Neural progenitor cell (in vitro differentiated cells): ENCODE data around the gene MVK. TPM values are rescaled to one million over a fixed set of nuclear protein-coding genes. Genes with fewer than 3 reads are reported as not detected.
A peak's percentile ranks its signal among the peaks of the same experiment; 100 is the strongest.

Source experiments
- DNase-seq: peaks from one replicate; pipeline ENCODE4 v3.0.0-alpha.2; 2016; ENCODE audit warnings: low spot score
- H2AFZ ChIP-seq: fragments of 200-600 bp; sonication (generic); replicated peaks from 2 replicates; pipeline ENCODE4 v1.6.1; 2016; ENCODE audit warnings: antibody characterized with exemption
- H3F3A ChIP-seq: fragments of 200-600 bp; sonication (generic); 2 replicates; pipeline ENCODE4 v1.6.1; 2016; ENCODE audit warnings: antibody characterized with exemption, low read depth
- H3K27ac ChIP-seq: fragments of 200-600 bp; sonication (generic); 2 replicates; pipeline ENCODE4 v1.5.1; 2016; ENCODE audit warnings: mild to moderate bottlenecking
- H3K27me3 ChIP-seq: fragments of 200-600 bp; sonication (generic); 2 replicates; pipeline ENCODE4 v1.6.1; 2016; ENCODE audit warnings: mild to moderate bottlenecking, moderate library complexity
- H3K36me3 ChIP-seq: fragments of 200-600 bp; sonication (generic); 2 replicates; pipeline ENCODE4 v1.5.1; 2016
- H3K4me1 ChIP-seq: fragments of 200-600 bp; sonication (generic); 2 replicates; pipeline ENCODE4 v1.6.1; 2016; ENCODE audit warnings: mixed run types
- H3K4me2 ChIP-seq: fragments of 200-600 bp; sonication (generic); 2 replicates; pipeline ENCODE4 v1.6.1; 2016
- H3K4me3 ChIP-seq: fragments of 200-600 bp; sonication (generic); 2 replicates; pipeline ENCODE4 v1.5.1; 2016
- H3K79me2 ChIP-seq: fragments of 200-600 bp; sonication (generic); 2 replicates; pipeline ENCODE4 v1.6.1; 2016; ENCODE audit warnings: low read depth
- H3K9ac ChIP-seq: fragments of 200-600 bp; sonication (generic); 2 replicates; pipeline ENCODE4 v1.6.1; 2016
- H3K9me3 ChIP-seq: fragments of 200-600 bp; sonication (generic); 2 replicates; pipeline ENCODE4 v1.5.1; 2016; ENCODE audit warnings: low read depth
- H4K20me1 ChIP-seq: fragments of 200-600 bp; sonication (generic); 2 replicates; pipeline ENCODE4 v1.6.1; 2016; ENCODE audit warnings: low read depth
- H3K27ac Mint-ChIP-seq: 3 replicates; pipeline ENCODE4 v1.8.0; 2021; ENCODE audit warnings: mixed read lengths
- H3K27me3 Mint-ChIP-seq: 2 replicates; pipeline ENCODE4 v1.8.0; 2022; ENCODE audit warnings: low read depth, mild to moderate bottlenecking, inconsistent platforms, moderate library complexity, mixed read lengths; ENCODE audit not compliant: insufficient read depth
- H3K36me3 Mint-ChIP-seq: 3 replicates; pipeline ENCODE4 v1.8.0; 2021; ENCODE audit warnings: mixed read lengths
- H3K4me1 Mint-ChIP-seq: 3 replicates; pipeline ENCODE4 v1.8.0; 2021; ENCODE audit warnings: mixed read lengths
- H3K4me3 Mint-ChIP-seq: 3 replicates; pipeline ENCODE4 v1.8.0; 2021; ENCODE audit warnings: mild to moderate bottlenecking, moderate library complexity, mixed read lengths
- H3K9me3 Mint-ChIP-seq: 3 replicates; pipeline ENCODE4 v1.8.0; 2020; ENCODE audit warnings: mixed read lengths
- CTCF ChIP-seq: fragments of 200-600 bp; sonication (generic); IDR thresholded peaks from 2 replicates; pipeline ENCODE4 v1.5.1; 2017; ENCODE audit warnings: antibody characterized with exemption, mild to moderate bottlenecking
- EZH2 ChIP-seq: fragments of 200-600 bp; sonication (generic); IDR thresholded peaks from 2 replicates; pipeline ENCODE4 v1.6.1; 2017; ENCODE audit warnings: antibody characterized with exemption, mild to moderate bottlenecking, moderate library complexity
- EZH2phosphoT487 ChIP-seq: fragments of 200-600 bp; sonication (generic); IDR thresholded peaks from 2 replicates; pipeline ENCODE4 v1.6.1; 2017; ENCODE audit warnings: antibody characterized with exemption
- total RNA-seq: library from RNA; depleted of rRNA; stranded (reverse); fragments of >200 nt; gene quantifications from 2 replicates; pipeline ENCODE4 v1.2.3, GENCODE V29; 2015; ENCODE audit warnings: low replicate concordance

The MVK gene
- total RNA-seq, 1 donor from 2014 or later, result 8.3 TPM

DNA sequence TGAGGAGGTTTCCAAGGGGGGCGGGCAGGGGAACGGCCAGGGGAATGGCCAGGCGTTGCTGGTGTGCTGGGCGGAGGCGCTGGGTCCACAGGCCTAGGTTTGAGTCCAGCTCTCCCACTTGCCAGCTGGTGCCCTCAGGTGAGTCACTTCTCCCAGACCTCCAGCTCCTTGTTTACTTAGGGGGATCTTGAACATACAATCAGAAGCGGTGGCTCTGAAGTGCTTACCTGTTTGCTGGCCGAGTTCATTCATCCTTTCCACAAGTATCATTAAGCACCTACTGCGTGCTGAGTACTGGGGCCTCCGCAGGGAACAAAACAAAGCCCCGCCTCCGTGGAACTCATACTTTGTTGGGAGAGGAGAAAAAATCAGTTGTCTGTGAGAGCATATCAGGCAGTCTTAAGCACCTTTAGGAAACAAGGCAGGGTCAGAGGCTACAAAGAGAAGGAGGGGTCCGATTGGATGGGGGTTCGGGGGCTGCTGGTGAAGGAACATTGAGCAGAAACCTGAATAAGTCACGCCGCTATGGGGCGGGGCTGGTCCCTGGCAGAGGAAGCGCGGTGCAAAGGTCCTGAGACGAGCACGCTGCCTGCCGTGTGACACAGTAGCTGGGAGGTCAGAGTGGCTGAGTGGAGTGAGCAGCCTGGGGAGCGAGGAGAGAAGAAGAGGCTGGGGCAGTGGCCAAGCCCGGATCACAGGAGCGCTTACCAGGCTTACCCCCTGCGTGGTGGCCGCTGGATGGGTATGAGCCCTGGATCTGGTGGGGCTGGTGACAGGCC lies 15.1 kb downstream of the MVK start:
- peaks cover 26% of the 10 kb centered on the region for H3K4me1 ChIP-seq
- peak; percentile 27 for DNase-seq
- TF ChIP-seq CTCF (no peak), EZH2phosphoT487 (no peak), EZH2 (no peak)
- H3K36me3 ChIP-seq, result no peaks in the 10 kb centered on the region
- no peak overlapping the region for H2AFZ ChIP-seq
- no peaks in the 10 kb centered on the region for H3K27me3 ChIP-seq
- peak overlapping the region; percentile 31 for H3K4me2 ChIP-seq
- H3F3A ChIP-seq, result peaks cover 14% of the 10 kb centered on the region
- H3K9ac ChIP-seq, result no peak overlapping the region
- Mint-ChIP-seq H3K27me3 (peaks cover 4% of the 10 kb centered on the region), H3K4me3 (peak overlapping the region; percentile 64), H3K27ac (peak overlapping the region; percentile 78), H3K4me1 (peaks cover 34% of the 10 kb centered on the region), H3K9me3 (no peaks in the 10 kb centered on the region), H3K36me3 (peaks cover 17% of the 10 kb centered on the region)
- H3K9me3 ChIP-seq, result no peaks in the 10 kb centered on the region
- H4K20me1 ChIP-seq, result no peaks in the 10 kb centered on the region
- no peak overlapping the region for H3K4me3 ChIP-seq
- no peaks in the 10 kb centered on the region for H3K79me2 ChIP-seq
- peak overlapping the region; percentile 67 for H3K27ac ChIP-seq

DNA sequence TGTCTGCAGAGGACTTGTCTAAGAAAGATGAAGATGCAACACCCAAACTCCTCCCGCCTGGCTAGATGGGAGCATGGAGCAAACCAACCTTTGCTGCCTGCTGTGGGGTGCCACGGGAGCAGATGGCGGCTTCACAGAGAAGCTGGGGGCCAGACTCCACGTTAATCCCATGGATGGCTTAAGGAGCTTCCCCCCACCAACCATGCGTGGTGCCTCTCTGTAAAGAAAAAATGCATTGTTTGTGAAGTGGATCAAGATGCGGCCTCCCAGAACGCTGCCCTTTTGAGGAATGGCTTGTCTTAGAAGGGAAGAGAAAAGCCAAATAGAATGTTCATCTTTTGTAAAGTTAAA lies 15.6 kb downstream of the MVK start:
- peaks cover 14% of the 10 kb centered on the region for H3K36me3 Mint-ChIP-seq
- TF ChIP-seq CTCF (no peak), EZH2 (no peak), EZH2phosphoT487 (no peak)

DNA sequence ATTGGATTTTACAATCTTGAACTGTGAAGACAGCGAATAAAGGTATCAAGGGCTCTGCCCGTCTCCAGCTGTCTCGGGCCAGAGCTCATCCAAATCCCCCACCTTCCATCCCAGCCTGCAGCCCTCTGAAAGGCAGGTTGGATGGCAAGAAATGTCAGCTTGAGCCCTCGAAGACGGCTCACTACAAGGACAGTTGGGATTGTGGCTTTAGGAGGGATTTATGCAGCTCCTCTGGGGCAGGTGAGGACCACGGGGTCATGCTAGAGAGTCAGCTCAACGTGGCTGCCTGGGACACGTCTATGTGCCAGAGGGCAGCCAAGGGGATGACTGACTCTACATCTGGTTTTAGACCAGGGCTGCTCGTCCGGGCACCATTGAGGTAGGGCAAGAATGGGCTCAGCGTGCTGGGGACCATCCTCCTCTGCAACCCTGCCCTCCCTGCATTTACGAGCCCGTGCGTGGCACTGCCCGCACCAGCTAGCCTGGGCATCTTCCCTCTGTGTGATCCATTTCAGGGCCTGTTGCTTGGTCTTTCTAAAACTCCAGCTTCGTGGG lies 16.2 kb downstream of the MVK start:
- Histone ChIP-seq H3K27me3 (no peaks in the 10 kb centered on the region), H3K9ac (no peak overlapping the region), H3K27ac (peak overlapping the region; percentile 67), H2AFZ (no peak overlapping the region), H3F3A (peaks cover 14% of the 10 kb centered on the region), H3K4me1 (peaks cover 26% of the 10 kb centered on the region), H4K20me1 (no peaks in the 10 kb centered on the region), H3K4me3 (no peak overlapping the region), H3K9me3 (no peaks in the 10 kb centered on the region), H3K79me2 (no peaks in the 10 kb centered on the region), H3K36me3 (no peaks in the 10 kb centered on the region), H3K4me2 (peak overlapping the region; percentile 31)
- Mint-ChIP-seq H3K36me3 (peaks cover 17% of the 10 kb centered on the region), H3K4me1 (peaks cover 34% of the 10 kb centered on the region), H3K9me3 (no peaks in the 10 kb centered on the region), H3K27ac (peak overlapping the region; percentile 57), H3K4me3 (no peak overlapping the region), H3K27me3 (peaks cover 4% of the 10 kb centered on the region)
- no peak for DNase-seq
- TF ChIP-seq CTCF, result no peak
- TF ChIP-seq EZH2, result no peak
- TF ChIP-seq EZH2phosphoT487, result no peak

More for the DNA sequence above, 15.6 kb downstream of the MVK start:
- Histone ChIP-seq H3K36me3 (no peaks in the 10 kb centered on the region), H3K27ac (peak overlapping the region; percentile 67), H3K4me1 (peaks cover 26% of the 10 kb centered on the region), H3K9ac (no peak overlapping the region), H3K79me2 (no peaks in the 10 kb centered on the region), H3K27me3 (no peaks in the 10 kb centered on the region), H3F3A (peaks cover 14% of the 10 kb centered on the region), H3K4me3 (no peak overlapping the region), H4K20me1 (no peaks in the 10 kb centered on the region), H2AFZ (no peak overlapping the region), H3K4me2 (peak overlapping the region; percentile 31), H3K9me3 (no peaks in the 10 kb centered on the region)
- H3K27me3 Mint-ChIP-seq, result peaks cover 4% of the 10 kb centered on the region
- H3K4me1 Mint-ChIP-seq, result peaks cover 34% of the 10 kb centered on the region
- peak overlapping the region; percentile 78 for H3K27ac Mint-ChIP-seq
- no peaks in the 10 kb centered on the region for H3K9me3 Mint-ChIP-seq
- DNase-seq, result peak; percentile 70
- no peak overlapping the region for H3K4me3 Mint-ChIP-seq
